GM12891 (cell line): ENCODE measurements around the gene MFF.
"Not testable (repeated sequence)": the region's sequence is repeated elsewhere in the genome, so short reads cannot be mapped to it uniquely, and the experiment has no call there.

ENCODE experiments used
- DNase-seq: peaks from one replicate; pipeline ENCODE4 v3.0.0; 2011; ENCODE audit warnings: low spot score; ENCODE audit not compliant: insufficient read length
- FAIRE-seq: peaks from 2 replicates; lab custom pipeline; 2011; peaks lifted over from hg19 to GRCh38; lab: Jason Lieb, UNC
- PAX5 ChIP-seq: IDR thresholded peaks from 2 replicates; pipeline ENCODE4 v1.6.1; 2011; ENCODE audit warnings: low read length, moderate library complexity, mild to moderate bottlenecking; ENCODE audit not compliant: insufficient read depth, severe bottlenecking
- POLR2A ChIP-seq: IDR thresholded peaks from 2 replicates; pipeline ENCODE4 v1.6.1; 2011; ENCODE audit warnings: low read depth, low read length, control low read depth
- POLR2AphosphoS5 ChIP-seq: IDR thresholded peaks from 2 replicates; pipeline ENCODE4 v1.6.1; 2011; ENCODE audit warnings: low read depth, low read length, control low read depth
- POU2F2 ChIP-seq: IDR thresholded peaks from 2 replicates; pipeline ENCODE4 v1.6.1; 2011; ENCODE audit warnings: low read depth, mild to moderate bottlenecking, control low read depth, low read length, moderate library complexity
- SPI1 ChIP-seq: IDR thresholded peaks from 2 replicates; pipeline ENCODE4 v1.6.1; 2011; ENCODE audit warnings: low read depth, low read length, control low read depth
- TAF1 ChIP-seq: IDR thresholded peaks from 2 replicates; pipeline ENCODE4 v1.6.1; 2011; ENCODE audit warnings: low read depth, low read length, control low read depth

The MFF gene

DNA sequence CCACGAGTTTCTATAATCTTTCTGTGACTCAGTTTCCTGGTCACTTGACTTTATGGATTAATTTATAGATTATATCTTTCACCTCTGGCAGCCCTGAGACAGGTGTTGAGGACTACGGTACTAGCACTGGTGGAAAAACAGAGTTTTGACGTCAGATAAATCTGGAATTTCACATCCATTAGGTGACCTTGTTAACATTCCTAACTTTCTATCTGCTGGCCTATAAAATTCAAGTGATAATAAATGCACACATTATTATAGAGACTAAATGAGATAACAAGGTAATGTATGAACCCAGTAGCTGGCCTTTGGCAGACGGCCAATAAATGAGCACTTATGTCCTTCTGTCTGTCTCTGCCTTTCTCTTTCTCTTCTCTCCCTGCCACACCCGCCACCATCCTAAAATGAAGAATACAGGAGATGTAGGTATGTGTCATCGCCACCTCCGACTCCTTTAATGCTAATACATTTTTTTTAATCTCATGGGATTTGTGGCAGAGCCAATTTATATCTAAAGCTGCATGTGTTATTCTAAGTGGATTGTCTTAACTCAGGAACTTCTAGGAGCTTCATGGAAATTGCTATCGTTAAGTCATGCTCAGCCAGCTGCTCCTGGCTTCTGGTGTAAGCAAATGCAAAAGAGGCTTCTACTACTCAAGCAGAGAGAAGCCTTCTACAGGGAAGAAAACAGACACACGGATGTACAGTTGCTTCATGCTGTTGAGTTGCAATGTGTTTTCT lies 51.8 kb downstream of the MFF start:
- FAIRE-seq, result no peak

GRCh38 chr2:227377467-227378351 lies 52.7 kb downstream of the MFF start:
- FAIRE-seq, result no peak
- no peak for TF ChIP-seq TAF1
- no peak for TF ChIP-seq POLR2AphosphoS5
- no peak for TF ChIP-seq POLR2A
- TF ChIP-seq PAX5, result no peak
- TF ChIP-seq POU2F2, result no peak
- TF ChIP-seq SPI1, result no peak
- no peak for DNase-seq

More for the DNA sequence above, 51.8 kb downstream of the MFF start:
- no peak for TF ChIP-seq PAX5
- TF ChIP-seq POLR2AphosphoS5, result no peak
- TF ChIP-seq SPI1, result no peak
- no peak for TF ChIP-seq POLR2A
- DNase-seq, result no peak

- no peak for TF ChIP-seq PAX5
- no peak for TF ChIP-seq POLR2A
- no peak for TF ChIP-seq TAF1
- TF ChIP-seq POLR2AphosphoS5, result no peak
- TF ChIP-seq SPI1, result no peak
- no peak for TF ChIP-seq POU2F2
- FAIRE-seq, result no peak
- no peak for DNase-seq
These were observed 53.3 kb downstream of the MFF start for GRCh38 chr2:227378371-227378782.

DNA sequence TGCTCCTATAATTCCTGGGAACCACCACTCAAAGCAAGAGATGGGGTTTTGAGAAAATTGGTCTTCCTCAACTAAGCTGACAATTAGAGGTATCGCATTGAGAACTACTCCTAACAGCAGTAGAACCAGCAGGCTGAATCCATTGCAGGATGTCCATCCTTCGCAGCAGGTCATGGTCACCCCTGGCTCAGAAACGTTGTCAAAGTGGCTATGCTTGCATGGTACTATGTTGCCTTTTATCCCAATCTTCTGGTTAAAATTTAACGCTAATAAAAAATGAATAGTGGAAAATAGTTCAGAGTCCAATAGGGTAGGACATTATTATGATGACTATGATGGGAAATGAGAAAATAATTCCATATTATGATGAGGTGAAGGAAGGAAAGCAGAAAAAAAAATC lies 54.0 kb downstream of the MFF start, which contains the start of gene TM4SF20:
TSS of gene TM4SF20 (minus strand) at position 212 of the 400 bp plus-strand sequence. CDS start at position 174, 38 bp downstream.
- DNase-seq (no peak), FAIRE-seq (no peak)
- TF ChIP-seq POLR2AphosphoS5 (no peak), PAX5 (no peak), TAF1 (no peak), POLR2A (no peak), POU2F2 (no peak), SPI1 (no peak)

- not testable (repeated sequence) for FAIRE-seq, DNase-seq
These were observed 57.3 kb downstream of the MFF start for GRCh38 chr2:227382241-227382835.

- TF ChIP-seq POLR2A (no peak), SPI1 (no peak), POLR2AphosphoS5 (no peak), TAF1 (no peak), PAX5 (no peak), POU2F2 (no peak)
- no peak for FAIRE-seq
- no peak for DNase-seq
These were observed 58.6 kb downstream of the MFF start for GRCh38 chr2:227383686-227384085.

- no peak for DNase-seq
- FAIRE-seq, result no peak
- TF ChIP-seq POU2F2, result no peak
These were observed 61.6 kb downstream of the MFF start for GRCh38 chr2:227386630-227387029.

DNA sequence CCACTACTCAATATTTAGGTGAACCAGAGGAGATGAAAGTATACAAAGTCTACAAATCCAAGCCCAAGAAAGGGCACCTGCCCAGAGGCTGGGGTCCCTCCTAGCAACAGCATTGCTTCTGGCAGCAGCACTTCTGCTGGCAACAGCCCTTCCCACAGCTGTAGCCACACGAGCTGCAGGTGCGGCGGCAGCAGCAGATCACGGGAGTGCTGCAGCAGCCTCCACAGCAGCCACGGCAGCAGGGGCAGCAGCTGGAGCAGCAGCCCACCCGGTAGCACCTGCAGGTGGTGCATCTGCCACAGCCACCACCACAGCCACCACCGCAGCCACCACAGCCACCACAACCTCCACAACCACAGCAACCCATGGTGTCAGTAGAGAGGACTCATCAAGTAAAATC lies 62.5 kb downstream of the MFF start, which contains the start of gene SCYGR1:
TSS of gene SCYGR1 (minus strand) at position 367 of the 400 bp plus-strand sequence. CDS start at position 367, 0 bp downstream.
- FAIRE-seq, DNase-seq: not testable (repeated sequence)

DNA sequence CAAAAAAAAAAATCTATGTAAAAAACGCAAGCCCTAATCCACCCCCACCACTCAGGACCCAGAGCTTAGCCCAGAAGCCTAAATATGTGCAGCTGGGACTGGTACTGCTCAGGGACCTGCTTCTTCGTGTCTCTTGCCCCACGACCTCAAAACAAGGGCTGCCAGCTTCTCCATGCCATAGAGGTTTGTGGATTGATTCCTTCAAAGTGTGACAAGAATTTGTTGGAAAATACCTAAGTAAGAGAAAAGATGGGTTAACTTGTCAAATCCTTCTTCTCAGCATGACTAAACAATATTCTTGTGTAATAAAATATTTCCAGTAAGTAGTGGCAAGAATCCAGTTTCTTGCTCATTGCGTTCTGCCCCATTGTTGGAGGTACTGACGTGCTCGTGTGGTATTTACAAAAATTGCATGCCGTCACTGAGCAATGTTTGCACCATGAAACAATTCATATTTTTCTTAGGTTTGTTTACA lies 63.5 kb downstream of the MFF start:
- no peak for FAIRE-seq
- DNase-seq, result no peak

GRCh38 chr2:227389231-227389630 lies 64.2 kb downstream of the MFF start:
- no peak for TF ChIP-seq SPI1
- TF ChIP-seq TAF1, result no peak
- no peak for TF ChIP-seq PAX5
- no peak for TF ChIP-seq POLR2AphosphoS5
- TF ChIP-seq POLR2A, result no peak
- FAIRE-seq (no peak), DNase-seq (no peak)

More for the DNA sequence above, 63.5 kb downstream of the MFF start:
- TF ChIP-seq SPI1 (no peak), POU2F2 (no peak), PAX5 (no peak), POLR2AphosphoS5 (no peak), TAF1 (no peak), POLR2A (no peak)
